ENCODE results near the gene PACC1. TPM values are rescaled to one million over a fixed set of nuclear protein-coding genes. Genes with fewer than 3 reads are reported as not detected.

The PACC1 gene
- total RNA-seq, 1 donor from 2014 or later, result 19.8 TPM

DNA sequence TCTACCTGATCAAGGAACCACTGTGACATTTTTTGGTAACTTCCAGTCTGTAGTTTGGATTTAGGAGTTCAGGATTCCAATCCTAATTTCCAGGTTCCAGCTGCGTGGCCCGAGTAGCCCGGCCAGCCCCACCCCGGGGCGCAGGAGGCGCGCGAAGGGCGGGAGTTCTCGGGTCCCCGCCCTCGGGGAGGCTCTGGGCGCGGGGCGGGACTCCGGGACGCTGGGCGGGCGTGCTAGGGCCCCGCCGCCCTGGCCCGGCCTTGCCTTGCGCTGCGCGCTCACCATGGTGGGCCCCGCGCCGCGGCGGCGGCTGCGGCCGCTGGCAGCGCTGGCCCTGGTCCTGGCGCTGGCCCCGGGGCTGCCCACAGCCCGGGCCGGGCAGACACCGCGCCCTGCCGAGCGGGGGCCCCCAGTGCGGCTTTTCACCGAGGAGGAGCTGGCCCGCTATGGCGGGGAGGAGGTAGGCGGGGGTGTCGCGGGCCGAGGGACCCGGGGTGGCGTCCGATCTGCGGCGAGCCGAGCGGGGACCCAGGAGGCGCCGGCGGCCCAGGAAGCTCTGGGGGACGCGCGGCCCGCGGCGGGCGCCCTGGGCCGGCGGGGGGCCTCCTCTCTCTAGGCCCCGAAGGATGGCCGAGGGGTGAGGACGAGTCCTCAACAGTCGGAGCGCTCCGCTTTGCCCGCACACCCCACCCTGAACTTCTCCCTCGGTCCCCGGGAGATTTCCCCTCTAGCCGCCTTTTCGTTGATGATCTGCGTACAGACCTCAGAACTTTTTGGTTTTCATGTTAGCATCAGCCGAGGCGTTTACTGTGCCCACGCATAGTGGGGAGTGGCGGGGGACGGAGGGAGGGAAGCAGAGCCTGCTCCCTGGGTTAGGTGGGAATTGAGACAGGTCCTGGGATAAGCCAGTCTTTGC lies 18.2 kb upstream of the PACC1 start, which contains the start of gene NENF:
NENF (plus strand) TSS at position 260 of the 916 bp plus-strand sequence; CDS start at position 284, 24 bp downstream.
- H3K36me3 Mint-ChIP-seq (ENCODE audit: low read depth), result no peaks in the 10 kb centered on the region
- intact Hi-C loops (cut with micrococcal nuclease), result loop anchor here (1.0 to 5.0 kb wide), 6 partner anchors 19 to 496 kb away; partner anchors contain the start of genes ATF3, DTL, INTS7 and PACC1

GRCh38 chr1:212432272-212432660 lies 17.6 kb upstream of the PACC1 start:
- H3K36me3 Mint-ChIP-seq (ENCODE audit: low read depth), result no peaks in the 10 kb centered on the region
- peaks cover 6% of the 10 kb centered on the region for H3K27me3 Mint-ChIP-seq (ENCODE audit: insufficient read depth)
- no peak overlapping the region for H3K27ac Mint-ChIP-seq
- DNase-seq (ENCODE audit: low spot score), result no peak
- intact Hi-C loops (cut with micrococcal nuclease), result loop anchor here (1.0 to 5.0 kb wide), 5 partner anchors 18 to 495 kb away; partner anchors contain the start of genes ATF3, DTL, INTS7 and PACC1
- peak overlapping the region; percentile 77 for H3K4me3 Mint-ChIP-seq
- H3K4me1 Mint-ChIP-seq (ENCODE audit: low read depth), result peaks cover 25% of the 10 kb centered on the region
- no peaks in the 10 kb centered on the region for H3K9me3 Mint-ChIP-seq

More for the DNA sequence above, 18.2 kb upstream of the PACC1 start, which contains the start of gene NENF:
- peak; percentile 74 for DNase-seq (ENCODE audit: low spot score)
- Mint-ChIP-seq H3K9me3 (no peaks in the 10 kb centered on the region), H3K27me3 (ENCODE audit: insufficient read depth) (peaks cover 6% of the 10 kb centered on the region), H3K4me3 (peak within 1 kb of the TSS; percentile 77), H3K27ac (peak within 1 kb of the TSS; percentile 53), H3K4me1 (ENCODE audit: low read depth) (peaks cover 31% of the 10 kb centered on the region)

- intact Hi-C loops (cut with micrococcal nuclease), result loop anchor here (1.0 to 5.0 kb wide), 5 partner anchors 17 to 494 kb away; partner anchors contain the start of genes ATF3, DTL, INTS7 and PACC1
Measured at GRCh38 chr1:212431644-212432043, 17.0 kb upstream of the PACC1 start.

GRCh38 chr1:212430955-212431394 lies 16.3 kb upstream of the PACC1 start:
- no peaks in the 10 kb centered on the region for H3K36me3 Mint-ChIP-seq (ENCODE audit: low read depth)
- H3K9me3 Mint-ChIP-seq, result no peaks in the 10 kb centered on the region
- peak overlapping the region; percentile 69 for H3K4me3 Mint-ChIP-seq
- intact Hi-C loops (cut with micrococcal nuclease), result loop anchor here (5.0 kb wide), 1 partner anchor 494 kb away; no protein-coding TSS in a partner anchor
- H3K27me3 Mint-ChIP-seq (ENCODE audit: insufficient read depth), result peaks cover 6% of the 10 kb centered on the region
- peaks cover 23% of the 10 kb centered on the region for H3K4me1 Mint-ChIP-seq (ENCODE audit: low read depth)
- no peak overlapping the region for H3K27ac Mint-ChIP-seq
- no peak for DNase-seq (ENCODE audit: low spot score)

More at GRCh38 chr1:212431644-212432043, 17.0 kb upstream of the PACC1 start:
- Mint-ChIP-seq H3K27ac (peak overlapping the region; percentile 53), H3K4me1 (ENCODE audit: low read depth) (peaks cover 23% of the 10 kb centered on the region), H3K36me3 (ENCODE audit: low read depth) (no peaks in the 10 kb centered on the region), H3K27me3 (ENCODE audit: insufficient read depth) (peaks cover 6% of the 10 kb centered on the region), H3K4me3 (peak overlapping the region; percentile 69), H3K9me3 (no peaks in the 10 kb centered on the region)
- DNase-seq (ENCODE audit: low spot score), result no peak

DNA sequence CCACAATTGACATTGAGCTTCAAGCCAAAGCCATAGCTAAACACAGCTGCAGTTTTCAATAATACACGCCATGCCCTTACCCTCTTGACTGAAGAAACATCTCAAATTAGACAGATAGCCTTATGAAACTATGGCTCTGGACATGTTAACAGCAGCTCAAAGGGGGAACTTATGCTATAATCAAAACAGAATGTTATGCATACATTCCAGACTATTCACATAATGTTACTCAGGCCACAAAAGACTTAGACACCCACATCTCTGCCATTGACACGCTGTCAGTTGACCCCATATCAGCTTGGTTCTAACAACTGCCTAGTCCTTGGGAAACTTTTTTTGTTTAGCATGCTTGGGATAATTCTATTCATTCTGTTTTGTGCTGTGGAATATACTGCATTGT lies 15.7 kb upstream of the PACC1 start:
- no peak overlapping the region for H3K4me3 Mint-ChIP-seq
- H3K4me1 Mint-ChIP-seq (ENCODE audit: low read depth), result peaks cover 23% of the 10 kb centered on the region
- intact Hi-C loops (cut with micrococcal nuclease), result loop anchor here (5.0 kb wide), 1 partner anchor 493 kb away; no protein-coding TSS in a partner anchor
- H3K9me3 Mint-ChIP-seq, result no peaks in the 10 kb centered on the region
- no peak overlapping the region for H3K27ac Mint-ChIP-seq
- peaks cover 9% of the 10 kb centered on the region for H3K27me3 Mint-ChIP-seq (ENCODE audit: insufficient read depth)
- H3K36me3 Mint-ChIP-seq (ENCODE audit: low read depth), result no peaks in the 10 kb centered on the region
- DNase-seq (ENCODE audit: low spot score), result no peak

DNA sequence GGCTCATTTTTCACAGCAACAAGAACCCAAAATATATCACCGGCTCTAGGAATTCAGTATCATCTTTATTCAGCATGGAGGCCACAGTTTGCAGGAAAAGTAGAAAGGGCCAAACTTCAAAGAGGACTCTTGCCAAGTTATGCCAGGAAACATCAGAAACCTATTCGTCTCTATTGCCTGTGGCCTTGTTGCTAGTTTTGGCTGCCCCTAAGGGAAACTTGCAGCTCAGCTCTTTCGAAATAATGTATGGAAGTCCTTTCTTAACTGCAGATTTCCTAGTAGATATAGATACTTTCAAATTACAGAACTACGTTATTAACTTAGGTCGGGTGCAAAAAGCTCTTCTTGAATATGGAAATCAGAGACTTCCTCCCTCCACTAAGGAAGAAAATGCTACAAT lies 13.8 kb upstream of the PACC1 start:
- no peak overlapping the region for H3K27ac Mint-ChIP-seq
- intact Hi-C loops (cut with micrococcal nuclease), result no loop called here
- no peaks in the 10 kb centered on the region for H3K9me3 Mint-ChIP-seq
- peaks cover 19% of the 10 kb centered on the region for H3K4me1 Mint-ChIP-seq (ENCODE audit: low read depth)
- no peak for DNase-seq (ENCODE audit: low spot score)
- H3K36me3 Mint-ChIP-seq (ENCODE audit: low read depth), result no peaks in the 10 kb centered on the region
- H3K4me3 Mint-ChIP-seq, result no peak overlapping the region
- peaks cover 21% of the 10 kb centered on the region for H3K27me3 Mint-ChIP-seq (ENCODE audit: insufficient read depth)

DNA sequence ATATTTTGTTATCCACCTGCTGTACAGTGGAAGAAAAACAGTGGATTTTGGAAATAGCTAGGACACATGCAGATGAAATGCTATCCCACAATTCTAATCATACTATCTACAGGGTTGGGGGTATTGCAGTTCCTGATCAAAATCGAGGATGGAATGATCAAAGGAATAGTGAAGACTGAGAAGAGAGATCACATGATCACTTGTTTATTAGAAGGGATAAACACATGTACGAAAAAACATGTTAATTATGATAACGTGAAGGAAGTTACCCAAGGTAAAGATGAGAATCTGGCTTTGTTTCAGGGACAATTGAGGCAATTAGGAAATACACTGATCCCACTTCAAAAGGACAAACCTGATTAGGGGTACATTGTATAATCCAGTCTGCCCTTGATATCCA lies 9.2 kb upstream of the PACC1 start:
- intact Hi-C loops (cut with micrococcal nuclease), result no loop called here
- Mint-ChIP-seq H3K27ac (no peak overlapping the region), H3K4me1 (ENCODE audit: low read depth) (no peaks in the 10 kb centered on the region), H3K4me3 (no peak overlapping the region), H3K36me3 (ENCODE audit: low read depth) (no peaks in the 10 kb centered on the region), H3K27me3 (ENCODE audit: insufficient read depth) (peaks cover 24% of the 10 kb centered on the region), H3K9me3 (no peaks in the 10 kb centered on the region)
- DNase-seq (ENCODE audit: low spot score), result no peak

- no peak overlapping the region for H3K27ac Mint-ChIP-seq
- DNase-seq (ENCODE audit: low spot score), result no peak
- intact Hi-C loops (cut with micrococcal nuclease), result no loop called here
- no peaks in the 10 kb centered on the region for H3K4me1 Mint-ChIP-seq (ENCODE audit: low read depth)
- peaks cover 21% of the 10 kb centered on the region for H3K27me3 Mint-ChIP-seq (ENCODE audit: insufficient read depth)
- H3K4me3 Mint-ChIP-seq, result no peak overlapping the region
- no peaks in the 10 kb centered on the region for H3K36me3 Mint-ChIP-seq (ENCODE audit: low read depth)
- no peaks in the 10 kb centered on the region for H3K9me3 Mint-ChIP-seq
Measured at GRCh38 chr1:212421165-212421564, 6.5 kb upstream of the PACC1 start.

- Mint-ChIP-seq H3K27ac (peak overlapping the region; percentile 97), H3K4me1 (ENCODE audit: low read depth) (peaks cover 21% of the 10 kb centered on the region), H3K36me3 (ENCODE audit: low read depth) (peaks cover 16% of the 10 kb centered on the region), H3K27me3 (ENCODE audit: insufficient read depth) (peaks cover 6% of the 10 kb centered on the region), H3K4me3 (peak overlapping the region; percentile 100), H3K9me3 (no peaks in the 10 kb centered on the region)
- no peak for DNase-seq (ENCODE audit: low spot score)
- intact Hi-C loops (cut with micrococcal nuclease), result loop anchor here (2.0 to 5.0 kb wide), 5 partner anchors 42 to 734 kb away; partner anchors contain the start of genes ANGEL2, ATF3, NSL1 and TATDN3
Measured at GRCh38 chr1:212415107-212415841, 588 bp upstream of the PACC1 start.

GRCh38 chr1:212413902-212414327 lies 771 bp downstream of the PACC1 start:
- Mint-ChIP-seq H3K36me3 (ENCODE audit: low read depth) (peaks cover 28% of the 10 kb centered on the region), H3K4me1 (ENCODE audit: low read depth) (peaks cover 21% of the 10 kb centered on the region), H3K9me3 (no peaks in the 10 kb centered on the region), H3K4me3 (peak overlapping the region; percentile 100), H3K27me3 (ENCODE audit: insufficient read depth) (peaks cover 6% of the 10 kb centered on the region), H3K27ac (peak overlapping the region; percentile 88)
- DNase-seq (ENCODE audit: low spot score), result no peak
- intact Hi-C loops (cut with micrococcal nuclease), result loop anchor here (1.0 to 5.0 kb wide), 9 partner anchors 18 to 733 kb away; partner anchors contain the start of genes ANGEL2, DTL, INTS7 and NENF

- intact Hi-C loops (cut with micrococcal nuclease), result loop anchor here (5.0 kb wide), 1 partner anchor 150 kb away; no protein-coding TSS in a partner anchor
Measured at GRCh38 chr1:212412374-212412773, 2.3 kb downstream of the PACC1 start.

DNA sequence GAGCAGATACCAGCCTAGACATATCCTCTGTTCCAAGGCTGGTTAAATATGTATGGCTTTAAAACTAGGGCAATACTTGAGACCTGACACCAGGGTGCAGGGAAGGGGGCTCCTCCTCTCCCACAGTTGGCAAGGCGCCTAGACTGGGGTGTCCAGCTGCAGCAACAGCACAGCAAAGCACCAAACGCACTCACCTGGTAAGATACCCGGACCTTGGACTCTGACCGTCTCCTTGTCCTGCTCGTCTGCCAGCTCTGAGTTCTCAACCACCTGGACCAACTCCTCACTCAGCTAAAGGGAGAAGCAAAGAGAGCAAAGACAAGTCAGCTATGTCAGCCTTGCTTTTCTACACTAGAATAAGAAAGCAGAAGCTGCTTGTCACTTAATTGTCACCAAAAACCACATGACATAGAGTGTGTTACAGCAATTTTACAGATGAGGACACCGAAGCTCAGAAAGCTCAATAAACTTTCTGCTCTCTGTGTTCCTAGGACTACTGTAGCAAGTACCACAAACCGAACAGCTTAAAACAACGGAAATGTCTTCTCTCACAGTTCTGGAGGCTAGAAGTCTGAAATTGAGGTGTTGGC lies 4.4 kb downstream of the PACC1 start:
- Mint-ChIP-seq H3K27ac (no peak overlapping the region), H3K36me3 (ENCODE audit: low read depth) (peaks cover 43% of the 10 kb centered on the region), H3K4me1 (ENCODE audit: low read depth) (peaks cover 21% of the 10 kb centered on the region), H3K27me3 (ENCODE audit: insufficient read depth) (peaks cover 6% of the 10 kb centered on the region), H3K9me3 (no peaks in the 10 kb centered on the region), H3K4me3 (no peak overlapping the region)
- no peak for DNase-seq (ENCODE audit: low spot score)
- intact Hi-C loops (cut with micrococcal nuclease), result loop anchor here (5.0 kb wide), 1 partner anchor 152 kb away; no protein-coding TSS in a partner anchor

More at GRCh38 chr1:212412374-212412773, 2.3 kb downstream of the PACC1 start:
- H3K9me3 Mint-ChIP-seq, result no peaks in the 10 kb centered on the region
- H3K27me3 Mint-ChIP-seq (ENCODE audit: insufficient read depth), result peaks cover 6% of the 10 kb centered on the region
- peaks cover 21% of the 10 kb centered on the region for H3K4me1 Mint-ChIP-seq (ENCODE audit: low read depth)
- peaks cover 35% of the 10 kb centered on the region for H3K36me3 Mint-ChIP-seq (ENCODE audit: low read depth)
- DNase-seq (ENCODE audit: low spot score), result no peak
- H3K4me3 Mint-ChIP-seq, result peak overlapping the region; percentile 100
- H3K27ac Mint-ChIP-seq, result no peak overlapping the region
